SK-N-SH treated with all-trans-retinoic acid at 6 μM for 48 hours (cell line): ENCODE measurements around the gene ZNF692.
"Not testable (repeated sequence)": the region's sequence is repeated elsewhere in the genome, so short reads cannot be mapped to it uniquely, and the experiment has no call there.

Experiments used
- ATAC-seq: fragments of 200-7000 bp; cut with Tn5 transposase; 3 replicates; pipeline ENCODE4 v1.9.1; 2020; ENCODE audit warnings: mild to moderate bottlenecking, moderate library complexity
- CREB5 ChIP-seq: fragments of 250-450 bp; sonication (Bioruptor Pico); IDR thresholded peaks from 2 replicates; pipeline ENCODE4 v1.5.1; 2020; ENCODE audit warnings: low read depth, mild to moderate bottlenecking, moderate library complexity
- CSRNP3 ChIP-seq: fragments of 250-450 bp; sonication (Bioruptor Pico); IDR thresholded peaks from 2 replicates; pipeline ENCODE4 v1.5.1; 2021; ENCODE audit warnings: mild to moderate bottlenecking, moderate library complexity
- ESRRG ChIP-seq: fragments of 250-450 bp; sonication (Bioruptor Pico); IDR thresholded peaks from 2 replicates; pipeline ENCODE4 v1.6.1; 2021; ENCODE audit warnings: mild to moderate bottlenecking
- GLIS3 ChIP-seq: fragments of 250-450 bp; sonication (Bioruptor Pico); IDR thresholded peaks from 2 replicates; pipeline ENCODE4 v1.5.0; 2020; ENCODE audit warnings: mild to moderate bottlenecking, moderate library complexity
- ISL1 ChIP-seq: fragments of 250-450 bp; sonication (Bioruptor Pico); IDR thresholded peaks from 2 replicates; pipeline ENCODE4 v2.1.2; 2022; ENCODE audit warnings: mild to moderate bottlenecking, moderate library complexity
- OSR1 ChIP-seq: fragments of 250-450 bp; sonication (Bioruptor Pico); IDR thresholded peaks from 2 replicates; pipeline ENCODE4 v1.8.0; 2022; ENCODE audit warnings: moderate library complexity, mild to moderate bottlenecking, inconsistent platforms
- PATZ1 ChIP-seq: fragments of 250-450 bp; sonication (Bioruptor Pico); IDR thresholded peaks from 2 replicates; pipeline ENCODE4 v1.8.0; 2020; ENCODE audit warnings: mild to moderate bottlenecking, moderate library complexity, borderline replicate concordance
- POU6F1 ChIP-seq: fragments of 250-450 bp; sonication (Bioruptor Pico); IDR thresholded peaks from 2 replicates; pipeline ENCODE4 v1.8.0; 2021; ENCODE audit warnings: low read depth, mild to moderate bottlenecking, moderate library complexity, borderline replicate concordance
- PPARA ChIP-seq: fragments of 250-450 bp; sonication (Bioruptor Pico); IDR thresholded peaks from 2 replicates; pipeline ENCODE4 v1.5.0; 2020; ENCODE audit warnings: mild to moderate bottlenecking, borderline replicate concordance
- SNAI2 ChIP-seq: fragments of 250-450 bp; sonication (Bioruptor Pico); IDR thresholded peaks from 2 replicates; pipeline ENCODE4 v1.5.0; 2020; ENCODE audit warnings: mild to moderate bottlenecking, moderate library complexity
- TCF4 ChIP-seq: fragments of 250-450 bp; sonication (Bioruptor Pico); IDR thresholded peaks from 2 replicates; pipeline ENCODE4 v1.8.0; 2021; ENCODE audit warnings: mild to moderate bottlenecking, moderate library complexity, borderline replicate concordance
- TOX ChIP-seq: fragments of 250-450 bp; sonication (Bioruptor Pico); IDR thresholded peaks from 2 replicates; pipeline ENCODE4 v1.8.0; 2021; ENCODE audit warnings: mild to moderate bottlenecking, moderate library complexity, borderline replicate concordance
- TSHZ2 ChIP-seq: fragments of 250-450 bp; sonication (Bioruptor Pico); IDR thresholded peaks from 2 replicates; pipeline ENCODE4 v1.5.0; 2020; ENCODE audit warnings: mild to moderate bottlenecking, moderate library complexity
- ZC3H10 ChIP-seq: fragments of 250-450 bp; sonication (Bioruptor Pico); IDR thresholded peaks from 2 replicates; pipeline ENCODE4 v1.5.1; 2021; ENCODE audit warnings: mild to moderate bottlenecking, moderate library complexity
- ZFP3 ChIP-seq: fragments of 250-450 bp; sonication (Bioruptor Pico); IDR thresholded peaks from 2 replicates; pipeline ENCODE4 v1.5.0; 2020; ENCODE audit warnings: mild to moderate bottlenecking, moderate library complexity
- ZNF565 ChIP-seq: fragments of 450-650 bp; formaldehyde crosslinking; conservative IDR thresholded peaks from 2 replicates; pipeline ENCODE4 v1.5.0; 2020; ENCODE audit warnings: low read depth, mild to moderate bottlenecking, moderate library complexity
- ZNF8 ChIP-seq: fragments of 450-650 bp; formaldehyde crosslinking; IDR thresholded peaks from 2 replicates; pipeline ENCODE4 v1.5.0; 2020; ENCODE audit warnings: mild to moderate bottlenecking, moderate library complexity

ZNF692 gene

GRCh38 chr1:248807067-248807737 lies 51.7 kb downstream of the ZNF692 start:
- peak; percentile 88 for ATAC-seq
- TF ChIP-seq ZC3H10 (CRISPR knock-in tag): no peak
- TF ChIP-seq OSR1 (CRISPR knock-in tag): no peak
- TF ChIP-seq ZNF565 (CRISPR knock-in tag): no peak
- TF ChIP-seq POU6F1 (CRISPR knock-in tag): peak; percentile 51; the same call in 1 of the 2 replicates

- no peak for TF ChIP-seq ZC3H10 (CRISPR knock-in tag)
- TF ChIP-seq SNAI2 (CRISPR knock-in tag): no peak
- no peak for ATAC-seq
These were observed 53.0 kb downstream of the ZNF692 start for GRCh38 chr1:248805876-248806275.

- TF ChIP-seq ZNF565 (CRISPR knock-in tag): no peak
- no peak for TF ChIP-seq ISL1 (CRISPR knock-in tag)
- no peak for TF ChIP-seq TCF4 (CRISPR knock-in tag)
- no peak for TF ChIP-seq PPARA (CRISPR knock-in tag)
- no peak for TF ChIP-seq PATZ1
- TF ChIP-seq ZNF8 (CRISPR knock-in tag): no peak
- TF ChIP-seq OSR1 (CRISPR knock-in tag): no peak
- no peak for TF ChIP-seq POU6F1 (CRISPR knock-in tag)
- no peak for TF ChIP-seq ZC3H10 (CRISPR knock-in tag)
- no peak for TF ChIP-seq GLIS3
- TF ChIP-seq TOX (CRISPR knock-in tag): no peak
- TF ChIP-seq TSHZ2 (CRISPR knock-in tag): no peak
- no peak for TF ChIP-seq CSRNP3
- no peak for TF ChIP-seq ZFP3
- TF ChIP-seq ESRRG (CRISPR knock-in tag): no peak
- no peak for TF ChIP-seq CREB5 (CRISPR knock-in tag)
- ATAC-seq: peak; percentile 3; the same call in 1 of the 3 replicates
These were observed 53.9 kb downstream of the ZNF692 start for GRCh38 chr1:248804771-248805681.

GRCh38 chr1:248803501-248803900 lies 55.4 kb downstream of the ZNF692 start:
- ATAC-seq: not testable (repeated sequence)
